K562 (cell line): ENCODE data around the gene ACTR1B. TPM values are rescaled to one million over a fixed set of nuclear protein-coding genes. Genes with fewer than 3 reads are reported as not detected.

Experiments used
- CBX8 ChIP-seq: fragments of 200-600 bp; sonication (generic); IDR thresholded peaks from 2 replicates; pipeline ENCODE4 v1.6.1; 2012; ENCODE audit warnings: borderline replicate concordance, mixed run types, low read depth, mild to moderate bottlenecking, moderate library complexity, mixed read lengths, low read length, control low read depth, inconsistent platforms; ENCODE audit not compliant: poor library complexity, severe bottlenecking; ENCODE audit errors: extremely low read depth
- EGR1 ChIP-seq: fragments of 450-650 bp; conservative IDR thresholded peaks from 2 replicates; pipeline ENCODE4 v1.6.1; 2017; ENCODE audit warnings: mild to moderate bottlenecking
- GABPB2 ChIP-seq: fragments of 250-450 bp; sonication (Bioruptor Pico); conservative IDR thresholded peaks from 2 replicates; pipeline ENCODE4 v1.5.1; 2021; ENCODE audit warnings: mild to moderate bottlenecking
- GTF2F1 ChIP-seq: IDR thresholded peaks from 2 replicates; pipeline ENCODE4 v1.6.1; 2011; ENCODE audit warnings: low read depth, low read length, improper control_type of control experiment
- HNRNPUL1 ChIP-seq: fragments of 200-400 bp; formaldehyde crosslinking; IDR thresholded peaks from 2 replicates; pipeline ENCODE4 v1.6.1; 2017; ENCODE audit warnings: low read length
- ILF3 ChIP-seq: fragments of 450-650 bp; IDR thresholded peaks from 2 replicates; pipeline ENCODE4 v1.6.1; 2018; ENCODE audit warnings: antibody characterized with exemption, mild to moderate bottlenecking, moderate library complexity, borderline replicate concordance
- LARP7 ChIP-seq: fragments of 450-650 bp; IDR thresholded peaks from 2 replicates; pipeline ENCODE4 v1.6.1; 2016
- PRPF4 ChIP-seq: fragments of 200-400 bp; formaldehyde crosslinking; IDR thresholded peaks from one replicate; pipeline ENCODE4 v1.6.1; 2017; ENCODE audit warnings: low read length, low read depth, mild to moderate bottlenecking; ENCODE audit not compliant: insufficient read depth, poor library complexity, severe bottlenecking
- SAP30 ChIP-seq: fragments of 200-600 bp; sonication (generic); IDR thresholded peaks from 2 replicates; pipeline ENCODE4 v1.6.1; 2012; ENCODE audit warnings: borderline replicate concordance, low read depth, mild to moderate bottlenecking, moderate library complexity, low read length, control low read depth, inconsistent platforms; ENCODE audit not compliant: insufficient read depth, poor library complexity, severe bottlenecking
- SMARCA5 ChIP-seq: fragments of 450-650 bp; IDR thresholded peaks from 2 replicates; pipeline ENCODE4 v1.6.1; 2016
- SRSF7 ChIP-seq: fragments of 200-400 bp; formaldehyde crosslinking; optimal IDR thresholded peaks from 2 replicates; pipeline ENCODE3; 2017; ENCODE audit warnings: mild to moderate bottlenecking, low read depth, low read length
- TOE1 ChIP-seq, 2 experiments: fragments of 450-650 bp in 1 of 2; sonication (generic) in 1 of 2; formaldehyde crosslinking in 1 of 2; IDR thresholded peaks; 2 replicates each; pipeline versions ENCODE4 v1.7.1 to v1.8.0; 2016 to 2022; ENCODE audit warnings: borderline replicate concordance in 2 of 2, mild to moderate bottlenecking in 2 of 2, antibody characterized with exemption in 1 of 2, inconsistent platforms in 1 of 2, low read depth in 1 of 2, missing genetic modification reagents in 1 of 2, moderate library complexity in 1 of 2
- ZC3H11A ChIP-seq: IDR thresholded peaks from 2 replicates; pipeline ENCODE4 v1.6.1; 2012; ENCODE audit warnings: low read depth, low read length, improper control_type of control experiment
- ZC3H8 ChIP-seq: fragments of 450-650 bp; IDR thresholded peaks from 2 replicates; pipeline ENCODE4 v1.6.1; 2017
- ZFX ChIP-seq: sonication (generic); formaldehyde crosslinking; IDR thresholded peaks from 2 replicates; pipeline ENCODE4 v1.8.0; 2022; ENCODE audit warnings: mild to moderate bottlenecking, missing genetic modification reagents, moderate library complexity
- ZNF668 ChIP-seq: fragments of 250-450 bp; sonication (Bioruptor Pico); IDR thresholded peaks from 2 replicates; pipeline ENCODE4 v1.8.0; 2022; ENCODE audit warnings: mild to moderate bottlenecking, inconsistent platforms
- ZNF75A ChIP-seq: fragments of 450-650 bp; formaldehyde crosslinking; IDR thresholded peaks from 2 replicates; pipeline ENCODE4 v1.4.0; 2020; ENCODE audit warnings: mild to moderate bottlenecking
- ZNF764 ChIP-seq: fragments of 250-450 bp; sonication (Bioruptor Pico); IDR thresholded peaks from 2 replicates; pipeline ENCODE4 v1.4.0; 2020; ENCODE audit warnings: low read depth, mild to moderate bottlenecking, moderate library complexity
- ZNF77 ChIP-seq: fragments of 250-450 bp; sonication (Bioruptor Pico); IDR thresholded peaks from 2 replicates; pipeline ENCODE4 v1.5.0; 2020
- ZNF830 ChIP-seq: fragments of 250-450 bp; sonication (Bioruptor Pico); IDR thresholded peaks from 2 replicates; pipeline ENCODE4 v1.5.0; 2021; ENCODE audit warnings: mild to moderate bottlenecking
- polyA plus RNA-seq, 8 experiments: library from polyadenylated mRNA; depleted of rRNA in 4 of 8; stranded (reverse) in 5 of 8; unstranded in 3 of 8; fragments of >200 nt; fragmentation: Nextera tagmentation in 2 of 8; fragmentation: Illumina TruSeq in 1 of 8; extraction: Ambion mirVana in 2 of 8; extraction: Trizol in 1 of 8; gene quantifications; 2 replicates each; pipeline versions ENCODE4 v1.2.1 to v1.2.3, GENCODE V29; 2011 to 2014; ENCODE audit warnings: inconsistent platforms in 1 of 8, missing spikeins in 1 of 8
- total RNA-seq, 7 experiments: library from RNA; depleted of rRNA in 6 of 7; stranded (reverse); fragments of >200 nt in 6 of 7; fragmentation: Illumina TruSeq in 2 of 7; extraction: Trizol in 2 of 7; gene quantifications; 2 replicates each; pipeline versions ENCODE4 v1.2.1 to v1.2.3, GENCODE V29; 2011 to 2021; ENCODE audit warnings: low replicate concordance in 1 of 7
- TF ChIP-seq, protein P1 (sequence below): sonication (generic); formaldehyde crosslinking; IDR thresholded peaks from 2 replicates; pipeline ENCODE4 v1.8.1; 2023; ENCODE audit warnings: mild to moderate bottlenecking, missing genetic modification reagents
- TF ChIP-seq, protein P2 (sequence below): fragments of 250-450 bp; sonication (Bioruptor Pico); IDR thresholded peaks from 2 replicates; pipeline ENCODE4 v1.5.0; 2022; ENCODE audit warnings: mild to moderate bottlenecking
- TF ChIP-seq, protein P3 (sequence below): fragments of 450-650 bp; IDR thresholded peaks from 2 replicates; pipeline ENCODE4 v1.6.1; 2014; ENCODE audit warnings: low read depth, mild to moderate bottlenecking, moderate library complexity, borderline replicate concordance

ACTR1B gene
- total and polyA plus RNA-seq, 9 of the 15 experiments (the other 6 are each of a cell fraction or from before 2014, with no cell fraction given) = 0.49 to 42.3 (median 22.5) TPM

DNA sequence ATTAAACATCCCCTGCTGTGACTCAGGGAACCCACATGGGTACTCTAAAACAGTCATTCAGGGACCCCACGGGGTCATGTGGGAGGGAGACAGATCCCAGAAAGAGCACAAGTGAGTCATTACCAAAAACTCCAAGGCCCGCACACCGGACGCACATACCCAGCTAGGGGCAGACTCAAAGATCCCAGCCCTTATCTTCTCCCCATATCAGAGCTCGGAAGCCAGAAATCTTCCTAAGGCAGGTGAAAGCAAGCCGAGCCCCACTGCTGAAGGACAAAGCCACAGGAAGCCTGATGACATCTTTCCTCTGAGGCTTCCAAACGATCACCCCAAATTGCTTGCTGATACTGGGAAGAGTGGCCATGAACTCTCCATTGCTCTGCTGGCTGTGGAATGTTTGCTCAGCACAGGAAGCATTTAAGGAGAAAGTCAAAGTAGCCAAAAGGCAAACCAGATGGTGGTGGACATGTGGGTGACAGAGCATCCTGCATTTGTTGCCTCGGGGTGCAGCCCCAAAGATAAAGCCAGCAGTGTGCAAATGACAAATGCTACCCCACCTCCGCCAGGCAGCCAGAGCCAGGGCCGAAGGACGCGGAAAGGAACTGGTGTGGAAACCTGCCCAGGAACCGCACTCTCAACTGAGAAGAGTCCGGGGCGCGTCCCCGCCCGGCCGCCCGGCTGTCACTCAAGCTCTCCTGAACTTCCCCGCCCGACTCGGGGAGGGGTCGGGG lies 784 bp downstream of the ACTR1B start (continued):
- no peak for TF ChIP-seq SMARCA5
- TF ChIP-seq, protein P1, sequence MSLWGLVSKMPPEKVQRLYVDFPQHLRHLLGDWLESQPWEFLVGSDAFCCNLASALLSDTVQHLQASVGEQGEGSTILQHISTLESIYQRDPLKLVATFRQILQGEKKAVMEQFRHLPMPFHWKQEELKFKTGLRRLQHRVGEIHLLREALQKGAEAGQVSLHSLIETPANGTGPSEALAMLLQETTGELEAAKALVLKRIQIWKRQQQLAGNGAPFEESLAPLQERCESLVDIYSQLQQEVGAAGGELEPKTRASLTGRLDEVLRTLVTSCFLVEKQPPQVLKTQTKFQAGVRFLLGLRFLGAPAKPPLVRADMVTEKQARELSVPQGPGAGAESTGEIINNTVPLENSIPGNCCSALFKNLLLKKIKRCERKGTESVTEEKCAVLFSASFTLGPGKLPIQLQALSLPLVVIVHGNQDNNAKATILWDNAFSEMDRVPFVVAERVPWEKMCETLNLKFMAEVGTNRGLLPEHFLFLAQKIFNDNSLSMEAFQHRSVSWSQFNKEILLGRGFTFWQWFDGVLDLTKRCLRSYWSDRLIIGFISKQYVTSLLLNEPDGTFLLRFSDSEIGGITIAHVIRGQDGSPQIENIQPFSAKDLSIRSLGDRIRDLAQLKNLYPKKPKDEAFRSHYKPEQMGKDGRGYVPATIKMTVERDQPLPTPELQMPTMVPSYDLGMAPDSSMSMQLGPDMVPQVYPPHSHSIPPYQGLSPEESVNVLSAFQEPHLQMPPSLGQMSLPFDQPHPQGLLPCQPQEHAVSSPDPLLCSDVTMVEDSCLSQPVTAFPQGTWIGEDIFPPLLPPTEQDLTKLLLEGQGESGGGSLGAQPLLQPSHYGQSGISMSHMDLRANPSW (CRISPR knock-in tag) = 0 out of 2 replicates have a peak, but pooled peaks have one; percentile 50
- no peak for TF ChIP-seq ZNF668 (CRISPR knock-in tag)
- TF ChIP-seq ZNF75A (CRISPR knock-in tag) = no peak
- no peak for TF ChIP-seq ILF3
- TF ChIP-seq SAP30 = no peak
- peak; percentile 34; the same call in 1 of the 2 replicates for TF ChIP-seq EGR1
- TF ChIP-seq LARP7 = no peak
- peak; percentile 23; the same call in 1 of the 2 replicates for TF ChIP-seq TOE1 (IDR thresholded peaks at IDR 0.05; ENCODE audit: borderline replicate concordance)
- no peak for TF ChIP-seq TOE1 (CRISPR knock-in tag; IDR thresholded peaks at IDR 0.05; ENCODE audit: borderline replicate concordance, low read depth)
- no peak for TF ChIP-seq GABPB2 (CRISPR knock-in tag)
- no peak for TF ChIP-seq ZNF830
- TF ChIP-seq CBX8 = no peak
- TF ChIP-seq ZNF764 = no peak
- TF ChIP-seq ZC3H8 = no peak
- TF ChIP-seq SRSF7 = no peak
- TF ChIP-seq ZFX (CRISPR knock-in tag) = no peak
- TF ChIP-seq, protein P2, sequence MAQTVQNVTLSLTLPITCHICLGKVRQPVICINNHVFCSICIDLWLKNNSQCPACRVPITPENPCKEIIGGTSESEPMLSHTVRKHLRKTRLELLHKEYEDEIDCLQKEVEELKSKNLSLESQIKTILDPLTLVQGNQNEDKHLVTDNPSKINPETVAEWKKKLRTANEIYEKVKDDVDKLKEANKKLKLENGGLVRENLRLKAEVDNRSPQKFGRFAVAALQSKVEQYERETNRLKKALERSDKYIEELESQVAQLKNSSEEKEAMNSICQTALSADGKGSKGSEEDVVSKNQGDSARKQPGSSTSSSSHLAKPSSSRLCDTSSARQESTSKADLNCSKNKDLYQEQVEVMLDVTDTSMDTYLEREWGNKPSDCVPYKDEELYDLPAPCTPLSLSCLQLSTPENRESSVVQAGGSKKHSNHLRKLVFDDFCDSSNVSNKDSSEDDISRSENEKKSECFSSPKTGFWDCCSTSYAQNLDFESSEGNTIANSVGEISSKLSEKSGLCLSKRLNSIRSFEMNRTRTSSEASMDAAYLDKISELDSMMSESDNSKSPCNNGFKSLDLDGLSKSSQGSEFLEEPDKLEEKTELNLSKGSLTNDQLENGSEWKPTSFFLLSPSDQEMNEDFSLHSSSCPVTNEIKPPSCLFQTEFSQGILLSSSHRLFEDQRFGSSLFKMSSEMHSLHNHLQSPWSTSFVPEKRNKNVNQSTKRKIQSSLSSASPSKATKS (CRISPR knock-in tag) = no peak
- TF ChIP-seq ZNF77 (CRISPR knock-in tag) = no peak
- TF ChIP-seq HNRNPUL1 = no peak
- TF ChIP-seq GTF2F1 = no peak
- TF ChIP-seq PRPF4 = no peak
- TF ChIP-seq, protein P3, sequence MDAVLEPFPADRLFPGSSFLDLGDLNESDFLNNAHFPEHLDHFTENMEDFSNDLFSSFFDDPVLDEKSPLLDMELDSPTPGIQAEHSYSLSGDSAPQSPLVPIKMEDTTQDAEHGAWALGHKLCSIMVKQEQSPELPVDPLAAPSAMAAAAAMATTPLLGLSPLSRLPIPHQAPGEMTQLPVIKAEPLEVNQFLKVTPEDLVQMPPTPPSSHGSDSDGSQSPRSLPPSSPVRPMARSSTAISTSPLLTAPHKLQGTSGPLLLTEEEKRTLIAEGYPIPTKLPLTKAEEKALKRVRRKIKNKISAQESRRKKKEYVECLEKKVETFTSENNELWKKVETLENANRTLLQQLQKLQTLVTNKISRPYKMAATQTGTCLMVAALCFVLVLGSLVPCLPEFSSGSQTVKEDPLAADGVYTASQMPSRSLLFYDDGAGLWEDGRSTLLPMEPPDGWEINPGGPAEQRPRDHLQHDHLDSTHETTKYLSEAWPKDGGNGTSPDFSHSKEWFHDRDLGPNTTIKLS = no peak
- no peak for TF ChIP-seq ZC3H11A
